ENCODE results near the gene MRPL46.
A peak's percentile ranks its signal among the peaks of the same experiment; 100 is the strongest.
"Not testable (repeated sequence)": the region's sequence is repeated elsewhere in the genome, so short reads cannot be mapped to it uniquely, and the experiment has no call there.

MRPL46 gene

DNA sequence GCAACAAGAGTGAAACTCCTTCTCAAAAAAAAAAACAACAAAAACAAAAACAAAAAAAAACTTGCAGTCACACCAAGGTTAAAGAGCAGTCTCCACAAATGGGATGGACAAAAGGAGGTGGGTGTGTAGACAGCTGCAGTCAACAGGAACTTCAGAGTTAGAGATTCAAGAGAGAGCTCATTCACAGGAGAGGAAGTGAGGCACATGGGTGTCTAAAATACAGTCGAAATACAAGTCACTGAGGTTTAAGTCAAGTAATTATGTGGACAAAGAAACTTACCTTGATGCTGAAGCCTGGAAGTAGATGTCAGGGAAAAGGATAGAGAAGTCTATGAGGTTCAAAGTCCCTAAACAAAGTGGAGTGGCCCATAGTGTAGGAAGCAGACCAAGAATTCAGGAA lies 15.1 kb upstream of the MRPL46 start:
- DNase-seq = no peak
- intact Hi-C loops (cut with DNase I) = no loop called here

DNA sequence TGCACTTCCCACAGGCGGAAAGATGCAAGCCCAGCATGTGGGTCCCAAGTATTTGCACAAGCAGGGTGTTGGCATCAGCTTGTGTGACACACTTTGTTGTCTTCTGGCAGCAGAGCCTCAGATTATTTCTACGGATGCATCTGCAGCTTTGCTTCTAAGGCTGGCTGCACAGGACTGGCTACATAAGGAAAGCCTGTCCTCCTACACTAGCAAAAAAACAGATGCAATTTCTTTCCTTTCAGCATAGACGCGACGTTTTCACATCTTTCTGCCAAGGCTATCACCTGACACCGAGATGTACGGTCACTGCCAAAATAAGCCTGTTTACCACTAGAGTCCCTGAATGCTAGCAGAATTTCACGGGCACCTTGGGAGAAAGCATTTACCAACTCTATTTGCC lies 13.8 kb upstream of the MRPL46 start:
- peak in 1 of 42 donors; percentile 17 for DNase-seq
- intact Hi-C loops (cut with DNase I) = no loop called here

DNA sequence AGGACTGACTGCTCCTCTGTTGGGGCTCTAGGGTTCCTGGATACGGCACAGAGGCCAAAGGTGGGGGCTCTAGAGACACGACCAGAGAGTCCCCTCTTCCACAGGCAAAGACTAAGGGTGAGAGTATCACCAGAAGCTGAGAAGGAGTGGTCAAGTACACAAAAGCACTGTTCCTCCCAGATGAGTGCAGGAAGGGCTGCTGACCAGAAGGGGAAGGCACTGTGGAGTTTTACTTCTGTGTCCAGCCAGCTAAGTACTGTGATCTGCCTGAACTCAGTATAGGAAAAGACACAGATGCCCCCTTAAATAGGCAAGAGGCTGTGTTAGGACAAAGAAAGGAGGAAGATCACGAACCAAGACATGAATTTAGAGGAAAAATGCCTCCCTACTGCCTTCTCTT lies 12.0 kb upstream of the MRPL46 start:
- intact Hi-C loops (cut with DNase I) = loop anchor here (10.0 kb wide), 2 partner anchors 136 to 356 kb away; no protein-coding TSS in a partner anchor
- no peak for DNase-seq

DNA sequence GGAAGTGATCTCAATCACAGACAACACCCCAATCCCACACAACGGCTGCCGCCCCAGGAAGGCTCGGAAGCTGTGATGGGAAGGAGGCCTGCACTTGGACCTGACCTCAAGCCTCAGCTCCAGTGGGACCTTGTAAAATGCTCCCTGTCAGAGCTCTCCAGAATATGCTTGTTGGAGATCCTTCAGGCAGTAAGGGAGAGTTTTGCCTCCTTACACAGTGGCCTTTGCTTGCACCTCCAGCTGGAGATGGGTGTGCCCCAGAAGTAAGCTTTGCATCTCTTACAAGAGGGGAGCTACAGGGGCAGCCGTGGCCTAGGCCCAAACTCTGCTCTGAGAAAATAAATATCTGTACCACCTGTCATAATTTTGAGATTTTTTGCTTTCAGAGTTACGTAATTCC lies 10.7 kb upstream of the MRPL46 start:
- intact Hi-C loops (cut with DNase I) = loop anchor here (10.0 kb wide), 2 partner anchors 137 to 357 kb away; no protein-coding TSS in a partner anchor
- DNase-seq = no peak

DNA sequence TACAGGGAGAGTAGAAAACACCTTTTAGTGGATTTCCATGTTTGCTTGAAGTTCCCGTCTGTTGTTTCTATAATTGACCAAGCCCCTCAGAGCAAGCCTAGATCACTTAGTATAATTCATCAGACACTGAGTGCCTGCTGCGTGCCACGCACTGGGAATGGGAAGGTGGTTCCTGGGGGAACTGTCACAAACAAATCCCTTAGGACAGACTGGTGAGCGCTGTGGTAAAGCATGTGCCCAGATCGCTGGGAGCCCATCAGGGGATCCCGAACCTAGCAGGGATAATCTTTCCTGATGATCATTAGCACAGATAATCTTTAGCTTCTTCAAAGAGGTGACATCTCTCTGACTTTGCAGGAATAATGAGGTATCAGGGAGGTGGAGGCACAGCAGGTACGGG lies 9.9 kb upstream of the MRPL46 start:
- intact Hi-C loops (cut with DNase I) = loop anchor here (10.0 kb wide), 2 partner anchors 138 to 358 kb away; no protein-coding TSS in a partner anchor
- no peak for DNase-seq

DNA sequence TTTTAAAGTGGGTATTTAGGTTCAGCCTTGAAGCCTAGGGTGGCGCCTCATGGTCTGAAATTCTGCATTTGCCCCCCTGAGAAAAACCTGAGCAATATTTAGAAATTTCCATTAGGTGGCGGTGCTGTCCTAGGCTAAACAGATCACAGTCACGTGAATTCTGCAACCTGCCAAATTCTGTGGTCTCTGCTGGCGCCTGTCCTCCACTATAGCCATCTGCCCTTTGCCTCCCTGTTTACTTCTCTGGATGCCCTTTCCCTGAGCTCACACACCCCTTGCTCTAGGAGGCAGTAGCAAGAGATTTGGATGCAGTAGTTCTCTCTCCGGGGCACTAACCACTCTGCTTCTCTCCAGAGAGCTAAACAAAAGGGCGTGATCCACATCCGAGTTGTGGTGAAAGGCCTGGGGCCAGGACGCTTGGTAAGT lies 9.5 kb upstream of the MRPL46 start:
- intact Hi-C loops (cut with DNase I) = loop anchor here (10.0 kb wide), 2 partner anchors 138 to 358 kb away; no protein-coding TSS in a partner anchor
- DNase-seq = peak in 37 of 42 donors; percentile 18 to 82 (median 55)

DNA sequence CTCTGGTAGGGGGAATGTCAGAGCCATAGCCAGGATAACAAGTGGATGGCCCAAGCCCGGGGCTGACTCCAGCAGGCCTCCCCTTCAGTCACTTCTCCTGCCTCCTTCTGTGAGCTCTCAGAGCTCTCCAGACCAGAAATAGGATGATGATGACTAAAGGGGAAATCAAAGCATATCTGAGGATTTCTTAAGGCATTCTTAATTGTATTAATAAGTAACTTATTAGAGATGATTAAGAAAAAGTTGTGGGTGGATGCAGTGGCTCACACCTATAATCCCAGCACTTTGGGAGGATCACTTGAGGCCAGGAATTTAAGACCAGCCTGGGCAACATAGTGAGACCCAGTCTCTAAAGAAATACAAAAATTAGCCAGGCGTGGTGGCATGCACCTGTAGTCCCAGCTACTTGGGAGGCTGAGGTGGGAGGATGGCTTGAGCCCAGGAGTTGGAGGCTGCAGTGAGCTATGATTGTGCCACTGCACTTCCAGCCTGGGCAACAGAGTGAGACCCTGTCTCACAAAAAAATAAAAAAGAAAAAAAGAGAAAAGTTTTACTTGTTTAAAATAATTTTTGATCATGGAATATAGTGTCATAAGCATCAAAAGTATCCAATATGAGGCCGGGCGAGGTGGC lies 6.6 kb upstream of the MRPL46 start:
- not testable (repeated sequence) for DNase-seq
- intact Hi-C loops (cut with DNase I) = loop anchor here (10.0 kb wide), 2 partner anchors 141 to 361 kb away; no protein-coding TSS in a partner anchor

DNA sequence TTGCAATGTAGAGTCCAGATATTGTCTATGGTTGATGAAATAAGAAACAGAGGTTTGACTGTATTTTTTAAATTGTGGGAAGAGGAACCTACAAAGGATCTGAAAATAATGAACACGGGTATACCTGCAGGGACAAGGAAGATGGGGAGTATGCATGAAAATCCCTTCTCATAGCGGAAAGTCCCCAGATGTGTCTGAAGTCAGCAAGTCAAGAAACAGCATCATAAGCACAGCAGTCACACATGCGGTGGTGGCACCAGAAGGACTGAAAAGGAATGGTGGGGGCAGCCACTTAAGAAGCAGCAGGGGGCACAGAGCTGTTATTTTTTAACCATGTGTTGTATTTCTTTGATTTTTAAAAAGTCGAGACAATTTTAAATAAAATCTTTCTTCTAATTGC lies 5.0 kb upstream of the MRPL46 start:
- no peak for DNase-seq
- intact Hi-C loops (cut with DNase I) = loop anchor here (10.0 kb wide), 2 partner anchors 143 to 363 kb away; no protein-coding TSS in a partner anchor

DNA sequence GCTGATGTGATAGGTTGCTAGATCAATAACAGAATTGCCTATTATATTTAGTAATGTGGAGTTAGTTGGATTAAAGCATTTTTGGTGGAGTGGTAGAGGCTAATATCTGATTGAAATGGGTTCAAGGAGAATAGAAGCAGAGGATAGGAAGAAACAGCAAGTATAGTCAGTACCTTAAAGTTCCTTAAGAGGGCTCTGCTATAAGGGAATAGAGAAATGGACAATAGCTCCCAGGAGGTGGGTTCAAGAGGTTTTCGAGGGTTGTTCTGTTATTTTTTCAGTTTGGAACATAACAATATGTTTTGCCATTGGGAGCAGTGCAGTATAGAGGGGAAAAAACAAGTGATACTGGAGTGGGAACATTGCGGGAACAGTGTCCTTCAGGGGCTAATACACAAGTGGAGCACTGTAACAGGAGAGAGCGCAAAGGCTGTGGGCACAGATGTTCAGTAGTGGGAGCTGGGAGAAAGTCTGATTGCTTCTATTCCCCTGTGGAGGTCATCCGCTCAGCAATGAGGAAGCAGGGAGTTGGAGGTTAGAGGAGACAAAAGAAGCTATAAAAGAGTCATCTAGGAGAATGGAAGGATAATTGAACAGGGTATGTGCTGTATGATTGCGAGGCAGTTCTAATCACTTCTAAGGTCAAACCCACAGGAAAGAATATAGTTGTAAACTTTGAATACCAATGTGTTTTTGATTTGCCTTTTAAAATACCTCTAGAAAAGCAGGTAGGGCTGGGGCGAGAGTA lies 3.6 kb upstream of the MRPL46 start:
- no peak for DNase-seq
- intact Hi-C loops (cut with DNase I) = loop anchor here (10.0 kb wide), 2 partner anchors 144 to 364 kb away; no protein-coding TSS in a partner anchor

DNA sequence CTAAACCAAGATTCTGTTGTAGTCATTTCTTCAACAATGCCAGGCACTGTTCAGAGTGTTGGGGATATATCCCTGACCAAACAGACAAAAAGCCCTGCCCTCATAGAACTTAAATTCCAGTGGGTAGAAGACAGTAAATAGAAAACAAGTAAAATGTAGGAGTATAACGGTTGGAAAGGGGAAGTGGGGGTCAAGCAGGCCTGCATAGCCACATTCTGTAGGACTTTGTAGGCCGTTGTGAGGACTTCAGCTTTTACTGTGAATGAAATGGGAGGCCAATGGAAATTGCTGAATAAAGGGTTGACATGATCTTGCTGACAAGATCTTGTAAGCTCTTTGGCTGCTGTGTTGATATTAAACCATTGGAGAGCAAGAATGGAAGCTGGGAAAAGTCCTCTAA lies 2.1 kb upstream of the MRPL46 start:
- no peak for DNase-seq
- intact Hi-C loops (cut with DNase I) = loop anchor here (5.0 kb wide), 1 partner anchor 78 kb away; the partner anchor contains the start of gene DET1

DNA sequence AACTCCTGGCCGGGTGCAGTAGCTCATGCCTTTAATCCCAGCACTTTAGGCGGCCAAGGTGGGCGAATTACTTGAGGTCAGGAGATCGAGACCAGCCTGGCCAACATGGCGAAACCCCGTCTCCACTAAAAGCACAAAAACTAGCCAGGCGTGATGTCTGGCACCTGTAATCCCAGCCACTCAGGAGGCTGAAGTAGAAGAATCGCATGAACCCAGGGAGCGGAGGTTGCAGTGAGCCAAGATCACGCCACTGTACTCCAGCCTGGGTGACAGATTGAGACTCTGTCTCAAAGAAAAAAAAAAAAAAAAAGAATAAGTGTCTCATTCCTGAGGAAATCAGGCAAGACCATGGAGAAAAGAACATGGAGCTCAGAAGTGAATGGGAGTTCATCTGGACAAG lies 1.5 kb upstream of the MRPL46 start:
- intact Hi-C loops (cut with DNase I) = loop anchor here (5.0 kb wide), 1 partner anchor 79 kb away; the partner anchor contains the start of gene DET1
- DNase-seq = not testable (repeated sequence)

DNA sequence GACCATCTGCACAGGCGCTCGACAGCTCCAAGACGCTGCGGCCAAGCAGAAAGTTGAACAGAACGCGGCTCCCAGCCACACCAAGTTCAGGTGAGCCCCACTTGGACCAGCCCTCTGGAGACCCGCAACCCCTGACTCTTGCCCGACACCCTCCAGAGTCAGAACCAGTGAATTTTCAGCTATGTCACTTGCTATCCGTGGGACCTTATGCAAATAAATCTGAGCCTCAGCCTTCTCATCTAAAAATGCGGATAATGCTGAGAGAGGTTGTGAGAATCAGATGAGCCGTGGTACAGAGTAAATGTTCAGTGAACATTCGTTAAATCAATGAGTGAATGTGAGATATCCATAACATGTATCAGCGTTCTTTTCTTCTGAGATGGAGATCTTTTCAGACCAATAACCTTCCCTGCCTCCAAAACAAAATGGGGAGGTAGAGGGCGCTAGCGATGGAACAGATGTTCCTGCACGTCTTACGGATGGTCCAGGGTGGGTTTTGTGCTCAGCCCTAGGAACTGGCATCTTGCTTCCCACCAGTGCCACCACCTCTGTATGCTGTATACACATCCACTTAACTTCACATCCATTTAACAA lies 844 bp upstream of the MRPL46 start:
- intact Hi-C loops (cut with DNase I) = loop anchor here (5.0 kb wide), 1 partner anchor 79 kb away; the partner anchor contains the start of gene DET1
- DNase-seq = peak in 3 of 42 donors; percentile 16 to 29 (median 24)

DNA sequence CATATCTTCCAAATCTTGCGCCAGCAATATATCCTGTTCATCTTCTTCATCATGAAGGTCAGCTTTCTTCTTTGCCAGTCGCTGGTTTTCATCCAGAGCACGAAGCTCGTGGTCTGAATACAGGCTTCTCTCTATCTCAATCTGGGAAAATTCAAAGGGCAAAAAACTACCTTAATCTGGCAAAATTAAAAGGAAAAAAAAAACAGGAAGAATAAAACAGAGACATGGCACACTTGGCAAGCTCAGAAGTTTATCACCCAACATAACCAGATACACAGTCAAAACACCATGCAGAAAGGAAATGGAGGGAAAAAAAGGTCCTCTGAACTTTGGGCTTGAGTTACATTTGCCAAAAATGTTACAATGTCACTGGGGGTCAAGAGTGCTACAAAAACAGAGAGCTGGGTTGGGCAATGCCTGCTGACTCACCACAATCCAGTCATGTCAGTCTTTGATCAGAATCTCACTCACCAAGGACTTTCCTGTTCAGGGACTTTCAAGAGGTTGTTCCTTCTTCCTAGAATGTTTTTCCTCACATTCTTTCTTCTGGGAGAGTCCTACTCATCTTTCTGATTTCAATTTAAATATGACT lies 1.5 kb downstream of the MRPL46 start:
- intact Hi-C loops (cut with DNase I) = loop anchor here (5.0 kb wide), 1 partner anchor 82 kb away; the partner anchor contains the start of gene DET1
- no peak for DNase-seq

DNA sequence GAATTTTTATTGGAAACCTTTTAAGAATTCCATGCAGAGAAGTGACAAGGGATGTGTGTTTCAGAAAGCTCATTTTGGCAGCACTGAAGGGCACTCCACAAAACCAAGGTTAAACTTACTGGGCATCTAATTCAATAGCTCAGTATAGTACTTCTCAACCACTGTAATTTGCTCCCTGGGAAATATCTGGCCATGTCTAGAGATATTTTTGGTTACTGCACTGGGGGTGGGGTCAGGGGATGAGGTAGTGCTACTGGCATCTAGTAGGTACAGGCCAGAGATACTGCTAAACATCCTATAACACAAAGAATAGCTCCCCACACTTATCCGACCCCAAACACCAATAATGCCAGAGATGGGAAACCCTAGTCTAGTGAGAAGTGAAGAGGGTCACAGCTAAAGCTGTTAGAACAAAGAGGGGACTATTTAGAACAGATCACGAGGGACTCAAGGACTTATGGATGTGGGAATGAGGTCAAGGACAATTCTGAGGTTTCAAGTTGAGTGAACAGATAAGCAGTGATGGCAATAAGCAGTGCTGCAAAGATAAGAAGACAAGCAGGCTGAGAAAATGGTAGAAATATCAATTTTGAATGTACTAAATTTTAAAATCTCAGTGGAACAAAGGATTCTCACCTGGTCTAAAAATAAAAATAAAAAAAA lies 3.2 kb downstream of the MRPL46 start:
- intact Hi-C loops (cut with DNase I) = no loop called here
- DNase-seq = no peak

DNA sequence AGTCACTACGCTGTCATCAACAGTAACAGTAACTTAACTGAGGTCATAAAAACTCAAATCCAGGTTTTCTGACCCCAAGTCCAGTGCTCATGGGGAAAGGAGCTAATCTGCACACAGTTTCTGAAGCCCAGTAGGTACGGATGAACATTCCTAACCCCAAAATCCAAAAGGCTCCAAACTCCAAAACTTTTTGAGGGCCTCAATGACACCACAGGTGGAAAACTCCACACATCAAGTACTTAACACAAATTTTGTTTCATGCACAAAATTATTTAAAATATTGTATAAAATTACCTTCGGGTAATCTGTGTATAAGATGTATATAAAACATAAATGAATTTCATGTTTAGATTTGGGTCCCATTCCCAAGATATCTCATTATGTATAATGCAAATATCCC lies 10.5 kb downstream of the MRPL46 start:
- DNase-seq = peak in 1 of 42 donors; percentile 7
- intact Hi-C loops (cut with DNase I) = no loop called here

DNA sequence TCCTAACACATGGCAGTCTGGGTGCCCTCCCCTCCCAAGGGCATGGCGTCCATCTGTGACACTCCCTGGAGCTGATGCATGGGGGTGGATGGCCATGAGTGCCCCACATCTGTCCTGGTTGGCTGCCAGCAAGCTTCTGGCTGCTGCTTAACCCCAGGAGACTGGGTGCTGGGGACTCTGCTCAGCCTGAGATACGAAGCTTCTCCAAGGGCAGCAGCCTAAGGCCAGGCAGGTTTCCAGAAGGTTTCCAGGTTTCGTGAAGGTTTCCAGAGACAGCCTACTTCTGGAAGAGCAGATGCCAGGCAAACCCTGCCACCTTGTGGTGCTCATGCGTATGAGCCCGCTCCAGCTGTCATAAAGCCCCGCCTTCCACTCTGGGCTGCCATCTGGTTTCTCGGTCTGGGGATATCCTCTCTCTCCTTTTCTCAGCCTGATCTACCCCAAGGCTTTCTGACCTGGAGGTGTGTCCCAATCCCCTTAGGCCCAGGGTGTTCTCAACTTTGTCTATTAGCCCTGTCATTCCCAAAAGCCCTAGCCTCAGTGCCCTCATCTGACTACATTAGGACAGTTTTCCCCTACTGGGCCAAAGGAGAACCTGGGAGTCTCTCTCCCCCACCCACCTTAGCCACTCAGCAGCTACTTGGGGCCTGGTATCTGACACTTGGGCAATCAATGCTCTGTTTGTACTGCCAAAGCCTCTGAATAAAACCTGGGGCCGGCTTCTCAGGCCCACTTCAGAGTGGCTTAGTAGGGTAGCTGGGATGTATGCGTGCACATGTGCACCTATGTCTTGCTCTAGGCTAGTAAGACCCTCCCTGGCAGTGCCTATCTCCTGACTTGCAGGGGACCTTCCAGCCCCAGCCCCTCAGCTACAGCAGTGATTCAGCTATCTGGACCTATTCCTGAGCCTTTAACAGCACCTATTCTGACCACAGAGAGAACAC lies 12.0 kb downstream of the MRPL46 start:
- DNase-seq = peak; percentile 49 to 89 (median 70)
- intact Hi-C loops (cut with DNase I) = no loop called here

DNA sequence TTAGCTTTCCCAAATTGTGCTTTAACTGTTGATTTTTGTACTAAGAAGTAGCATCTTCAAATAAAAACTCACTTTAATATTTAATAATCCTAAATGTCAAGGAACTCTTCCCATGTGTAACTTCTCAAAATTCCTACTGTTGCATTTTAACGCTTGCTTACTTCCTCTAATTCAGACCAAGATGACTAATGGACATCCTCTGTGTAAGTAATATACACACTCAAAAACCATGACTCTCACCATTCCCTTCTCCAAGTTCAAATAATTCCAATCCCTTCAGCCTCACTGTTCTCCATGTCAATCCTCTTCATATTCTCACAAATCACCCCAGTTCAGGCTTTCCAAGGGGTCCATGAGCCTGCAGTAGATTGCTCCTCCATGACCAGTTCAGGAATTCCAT lies 13.0 kb downstream of the MRPL46 start:
- DNase-seq = no peak
- intact Hi-C loops (cut with DNase I) = no loop called here

DNA sequence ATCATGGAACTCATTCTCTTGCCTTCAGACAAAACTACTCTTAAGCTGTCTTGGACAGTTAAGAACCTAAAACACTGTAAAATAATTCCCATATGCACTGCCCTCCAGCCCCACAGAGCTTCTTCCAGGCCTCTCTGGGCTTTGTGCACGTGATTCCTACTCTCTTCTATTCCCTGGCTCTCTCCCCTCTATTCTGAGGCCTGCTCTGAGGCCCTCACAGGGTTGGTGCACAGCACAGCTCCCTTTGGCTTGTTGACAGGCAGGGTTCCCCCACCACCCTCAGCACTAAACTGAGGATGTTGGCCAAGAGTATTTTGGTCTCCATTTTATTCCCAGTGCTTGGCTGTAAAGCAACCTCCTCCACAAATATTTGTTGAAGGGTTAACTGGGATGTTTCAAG lies 13.5 kb downstream of the MRPL46 start:
- intact Hi-C loops (cut with DNase I) = no loop called here
- no peak for DNase-seq

All from head of caudate nucleus (tissue), 42 donors.